Mucosa of descending colon (tissue), 3 donors: ENCODE measurements around the gene GSS. TPM values are rescaled to one million over a fixed set of nuclear protein-coding genes. Genes with fewer than 3 reads are reported as not detected.
A peak's percentile ranks its signal among the peaks of the same experiment; 100 is the strongest.

Experiments
- ATAC-seq: fragments of 200-7000 bp; cut with Tn5 transposase; one replicate; pipeline ENCODE4 v1.9.1; 2020; ENCODE audit warnings: mild to moderate bottlenecking, moderate library complexity
- DNase-seq, 3 donors: peaks; one replicate each; pipeline ENCODE4 v3.0.0-alpha.2; 2020
- H3K36me3 ChIP-seq: fragments of 200-600 bp; one replicate; pipeline ENCODE4 v1.8.0; 2021; ENCODE audit warnings: low read depth, mild to moderate bottlenecking
- H3K4me1 ChIP-seq: fragments of 200-600 bp; one replicate; pipeline ENCODE4 v1.8.0; 2021; ENCODE audit warnings: low read depth, mild to moderate bottlenecking
- H3K4me3 ChIP-seq: fragments of 200-600 bp; one replicate; pipeline ENCODE4 v1.8.0; 2021; ENCODE audit warnings: mild to moderate bottlenecking
- H3K9me3 ChIP-seq: fragments of 200-600 bp; one replicate; pipeline ENCODE4 v1.8.0; 2021; ENCODE audit warnings: mild to moderate bottlenecking
- CTCF ChIP-seq: fragments of 200-600 bp; IDR thresholded peaks from one replicate; pipeline ENCODE4 v1.8.0; 2022; ENCODE audit warnings: antibody characterized with exemption, mild to moderate bottlenecking
- intact Hi-C, 2 donors: fragments of 100-400 bp; cut with DNase I in 1 of 2; cut with micrococcal nuclease in 1 of 2; formaldehyde crosslinking; loops; one replicate each; pipeline versions ENCODE4 v1.11.0 to v1.11.1; 2022; cut with DNase I, micrococcal nuclease
- total RNA-seq, 3 donors: library from RNA; stranded (reverse); fragmentation: NEBNext Ultra II Directional in 2 of 3; extraction: Animal tissue kit (Norgen Biotek cat#: 25700) in 2 of 3; gene quantifications; one replicate each; pipeline versions ENCODE4 v1.2.1 to v1.2.4, GENCODE V29; 2021 to 2023
- donor health status: DM: no; HTN: no; CAD: no; lungs with moderate emphysema.
- donor health status: DM: no; HTN: no; CAD: no.
- donor health status: DM: no; HTN: yes; CAD: no.

Gene GSS
- total RNA-seq, 3 donors from 2014 or later = 45.2 to 97.3 (median 91.8) TPM

GRCh38 chr20:34947336-34947735 lies 8.3 kb downstream of the GSS start:
- no peak for DNase-seq
- intact Hi-C loops = no loop called here
- no peak for TF ChIP-seq CTCF
- no peak overlapping the region for H3K4me3 ChIP-seq
- ATAC-seq = no peak
- peaks cover 26% of the 10 kb centered on the region for H3K4me1 ChIP-seq
- H3K36me3 ChIP-seq = no peaks in the 10 kb centered on the region
- no peaks in the 10 kb centered on the region for H3K9me3 ChIP-seq

DNA sequence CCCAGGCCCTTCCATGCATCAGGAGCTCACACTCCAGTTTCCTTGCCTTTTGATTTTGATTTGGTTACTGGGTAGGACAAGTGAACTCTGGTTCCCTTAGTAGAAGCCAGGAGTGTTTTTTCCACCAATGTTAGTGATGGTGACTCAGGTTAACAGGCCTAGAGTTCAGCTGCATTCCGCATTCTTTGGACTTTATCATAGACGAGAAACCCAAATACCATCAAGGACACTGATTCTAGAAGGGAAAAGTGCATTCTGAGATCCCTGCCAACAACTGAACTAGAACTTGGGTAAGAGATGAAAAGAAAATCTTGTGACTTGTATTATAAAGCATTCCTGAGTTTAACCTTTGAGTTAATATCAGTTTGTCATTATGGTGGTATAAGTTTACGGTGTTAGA lies 8.9 kb downstream of the GSS start:
- no peak for DNase-seq
- intact Hi-C loops = no loop called here

DNA sequence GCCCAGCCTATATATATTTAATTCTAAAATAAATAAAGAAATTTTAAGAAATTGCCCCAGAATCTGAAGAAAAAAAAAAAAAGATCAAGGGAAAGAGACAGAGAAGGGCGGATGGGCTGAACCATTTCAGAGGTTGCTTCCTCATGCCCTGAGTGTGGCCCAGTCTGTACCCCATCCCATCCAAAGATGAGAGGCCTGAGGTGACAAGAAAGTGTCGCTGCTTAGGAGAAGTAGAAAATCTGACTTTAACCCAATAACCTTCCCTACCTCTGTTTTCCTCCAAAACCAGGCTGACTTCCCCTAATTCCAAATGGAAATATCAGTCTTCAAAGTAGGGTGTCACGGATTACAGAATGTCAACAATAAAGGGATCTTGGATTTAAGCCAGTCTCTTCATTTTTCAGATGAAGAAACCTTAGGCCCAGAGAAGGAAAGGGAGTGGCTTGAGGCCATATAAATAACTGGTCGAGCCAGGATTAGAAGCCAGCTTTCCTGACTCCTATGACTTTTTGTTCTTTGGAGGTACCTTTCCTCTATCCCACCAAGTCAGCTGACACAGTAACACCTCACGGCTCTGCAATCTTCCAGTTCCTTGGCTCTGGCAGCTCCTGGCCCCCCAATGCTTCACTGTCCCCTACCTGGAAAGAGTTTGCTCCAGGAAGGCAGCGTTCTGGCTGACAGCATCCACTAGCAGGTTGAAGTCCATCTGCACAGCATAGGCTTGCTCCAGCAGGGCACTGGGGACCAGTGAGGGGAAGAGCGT lies 10.1 kb downstream of the GSS start:
- H3K4me1 ChIP-seq = peaks cover 26% of the 10 kb centered on the region
- no peak for TF ChIP-seq CTCF
- H3K9me3 ChIP-seq = no peaks in the 10 kb centered on the region
- intact Hi-C loops = no loop called here
- no peak overlapping the region for H3K4me3 ChIP-seq
- DNase-seq (peak in 2 of 3 donors; percentile 61 to 72), ATAC-seq (peak; percentile 87)
- no peaks in the 10 kb centered on the region for H3K36me3 ChIP-seq

More for the DNA sequence above, 8.9 kb downstream of the GSS start:
- Histone ChIP-seq H3K36me3 (no peaks in the 10 kb centered on the region), H3K9me3 (no peaks in the 10 kb centered on the region), H3K4me3 (no peak overlapping the region), H3K4me1 (peaks cover 26% of the 10 kb centered on the region)
- no peak for TF ChIP-seq CTCF
- no peak for ATAC-seq

DNA sequence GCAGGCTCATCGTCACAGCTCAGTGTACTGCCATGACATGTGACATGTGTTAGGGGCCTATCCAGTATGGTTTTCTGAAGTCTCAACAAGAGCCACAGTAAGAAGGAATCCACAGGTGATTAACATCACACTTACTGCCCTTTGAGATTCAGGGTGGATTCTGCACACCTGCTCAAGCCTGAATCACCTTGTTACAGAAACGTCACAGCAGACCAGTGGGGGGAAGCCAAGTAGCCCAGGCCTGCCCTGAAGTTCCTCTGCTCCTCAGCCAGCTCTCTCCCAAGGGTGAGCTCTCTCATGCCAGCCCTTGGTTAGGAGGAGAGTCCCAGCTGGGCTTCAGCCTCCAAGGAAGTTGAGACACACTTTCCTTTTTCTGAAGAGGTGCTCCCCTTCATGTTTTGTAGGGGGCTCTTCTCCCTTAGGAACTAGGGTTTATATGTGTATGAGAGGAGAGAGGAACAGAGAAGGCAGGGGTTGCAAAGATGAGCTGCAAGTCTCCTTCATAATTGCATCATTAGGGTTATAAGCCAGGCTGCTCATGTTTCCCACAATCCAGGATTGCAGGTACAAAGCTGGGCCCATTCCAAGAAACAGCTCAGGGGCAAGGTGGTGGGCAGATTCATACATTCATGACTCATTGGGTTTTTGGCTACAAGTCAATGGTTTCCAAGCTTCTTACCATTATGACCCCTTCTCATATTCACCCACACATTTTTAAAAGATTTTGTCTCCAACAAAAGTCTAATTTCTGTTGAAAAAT lies 11.6 kb downstream of the GSS start:
- Histone ChIP-seq H3K9me3 (no peaks in the 10 kb centered on the region), H3K4me3 (no peak overlapping the region), H3K4me1 (peaks cover 27% of the 10 kb centered on the region), H3K36me3 (no peaks in the 10 kb centered on the region)
- no peak for ATAC-seq
- DNase-seq = no peak
- no peak for TF ChIP-seq CTCF
- intact Hi-C loops = no loop called here

DNA sequence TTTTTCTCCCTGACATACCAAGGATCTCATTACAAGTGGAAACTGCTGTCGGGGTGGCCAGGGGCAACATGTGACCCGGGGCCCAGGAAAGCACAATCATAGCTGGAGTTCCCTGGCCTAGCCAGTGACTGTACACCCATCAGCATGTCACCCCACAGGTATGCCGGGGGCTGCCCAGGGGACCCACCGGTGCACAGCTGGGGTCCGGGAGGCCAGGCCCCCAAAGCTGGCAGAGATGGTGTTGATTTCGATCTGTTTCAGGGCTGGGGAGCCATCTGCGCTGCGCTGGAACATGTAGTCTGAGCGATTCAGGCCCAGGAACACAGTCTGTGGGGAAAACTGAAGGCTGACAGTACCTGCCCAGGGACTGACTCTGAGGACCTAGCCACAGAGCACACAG lies 13.3 kb downstream of the GSS start:
- intact Hi-C loops = no loop called here
- no peak for TF ChIP-seq CTCF
- H3K4me1 ChIP-seq = peaks cover 29% of the 10 kb centered on the region

More for the DNA sequence above, 13.3 kb downstream of the GSS start:
- H3K36me3 ChIP-seq = no peaks in the 10 kb centered on the region
- H3K4me3 ChIP-seq = no peak overlapping the region
- no peak for ATAC-seq
- no peaks in the 10 kb centered on the region for H3K9me3 ChIP-seq
- no peak for DNase-seq
